OCI-LY7 (cell line): ENCODE data around the gene ACACA. TPM values are rescaled to one million over a fixed set of nuclear protein-coding genes. Genes with fewer than 3 reads are reported as not detected.

Experiments used
- BruUV-seq: library from RNA; stranded (reverse); fragments of 400-500 nt; replicated peaks from 2 replicates; lab custom pipeline; 2021; lab: Mats Ljungman, UMichigan
- CTCF ChIA-PET: fragments of 300-600 bp; sonication (Branson Sonifier 250); formaldehyde crosslinking; loops from one replicate; lab custom pipeline; 2022; ENCODE audit warnings: antibody characterized with exemption; ENCODE audit not compliant: unreplicated experiment; lab: Charles Lee
- POLR2A ChIA-PET: fragments of 300-600 bp; sonication (Branson Sonifier 250); formaldehyde crosslinking; loops from one replicate; lab custom pipeline; 2022; ENCODE audit warnings: antibody characterized with exemption; lab: Charles Lee
- DNase-seq: peaks from one replicate; pipeline ENCODE4 v3.0.0-alpha.2; 2015; ENCODE audit warnings: low spot score
- H2AFZ ChIP-seq: fragments of 200-600 bp; sonication (generic), shearing (Covaris generic); 2 replicates; pipeline ENCODE4 v1.6.1; 2014; ENCODE audit warnings: mild to moderate bottlenecking, antibody characterized with exemption, low read length, moderate library complexity
- H3K27ac ChIP-seq: fragments of 200-600 bp; sonication (generic); 2 replicates; pipeline ENCODE4 v1.5.1; 2014; ENCODE audit warnings: mixed run types, low read depth, mild to moderate bottlenecking, moderate library complexity, low read length, inconsistent platforms; ENCODE audit not compliant: poor library complexity, severe bottlenecking
- H3K36me3 ChIP-seq: fragments of 200-600 bp; sonication (generic); 2 replicates; pipeline ENCODE4 v1.6.1; 2014; ENCODE audit warnings: mild to moderate bottlenecking, antibody characterized with exemption, low read length, moderate library complexity, mixed read lengths; ENCODE audit not compliant: insufficient read depth
- H3K4me1 ChIP-seq: fragments of 200-600 bp; sonication (generic); 2 replicates; pipeline ENCODE4 v1.5.1; 2014; ENCODE audit warnings: mild to moderate bottlenecking, low read length; ENCODE audit not compliant: insufficient read depth, poor library complexity, severe bottlenecking
- H3K4me2 ChIP-seq: fragments of 200-600 bp; sonication (generic); 2 replicates; pipeline ENCODE4 v1.6.1; 2014; ENCODE audit warnings: mild to moderate bottlenecking, low read length
- H3K4me3 ChIP-seq: fragments of 200-600 bp; sonication (generic); 2 replicates; pipeline ENCODE4 v1.5.1; 2014; ENCODE audit warnings: mild to moderate bottlenecking, low read depth, low read length; ENCODE audit not compliant: poor library complexity, severe bottlenecking
- H3K79me2 ChIP-seq: fragments of 200-600 bp; sonication (generic); 2 replicates; pipeline ENCODE4 v1.6.1; 2016; ENCODE audit warnings: low read depth, mild to moderate bottlenecking, low read length, moderate library complexity, mixed read lengths; ENCODE audit not compliant: insufficient read depth
- H3K9me2 ChIP-seq: fragments of 200-600 bp; sonication (generic); 2 replicates; pipeline ENCODE4 v1.6.1; 2016; ENCODE audit warnings: mild to moderate bottlenecking, low read length, mixed read lengths; ENCODE audit not compliant: insufficient read depth
- H3K9me3 ChIP-seq: fragments of 200-600 bp; sonication (generic); 2 replicates; pipeline ENCODE4 v1.6.1; 2014; ENCODE audit warnings: mild to moderate bottlenecking, mixed run types, low read length, mixed read lengths
- H4K20me1 ChIP-seq: fragments of 200-600 bp; sonication (generic); 2 replicates; pipeline ENCODE4 v1.6.1; 2014; ENCODE audit warnings: mild to moderate bottlenecking, antibody characterized with exemption, low read length, moderate library complexity, mixed read lengths; ENCODE audit not compliant: insufficient read depth
- EZH2phosphoT487 ChIP-seq: fragments of 200-600 bp; sonication (generic); IDR thresholded peaks from 2 replicates; pipeline ENCODE4 v1.6.1; 2018; ENCODE audit warnings: low read depth, borderline replicate concordance, mild to moderate bottlenecking, mixed run types, antibody characterized with exemption, low read length, moderate library complexity, mixed read lengths
- intact Hi-C: fragments of 100-400 bp; cut with micrococcal nuclease; formaldehyde crosslinking; loops from one replicate; pipeline ENCODE4 v1.10.0; 2022; ENCODE audit not compliant: unreplicated experiment
- total RNA-seq, 2 experiments: library from RNA; depleted of rRNA in 1 of 2; stranded (reverse); fragments of >200 nt in 1 of 2; shearing (Covaris generic) in 1 of 2; gene quantifications; 2 replicates each; pipeline ENCODE4 v1.2.3, GENCODE V29; 2014 to 2022
- TF ChIP-seq, protein P1 (sequence below): fragments of 200-600 bp; sonication (generic); conservative IDR thresholded peaks from 2 replicates; pipeline ENCODE4 v1.5.1; 2014; ENCODE audit warnings: mild to moderate bottlenecking, antibody characterized with exemption, low read length, moderate library complexity, mixed read lengths

ACACA gene
- total RNA-seq, 2 experiments from 2014 or later: 32.1 to 98.3 TPM

GRCh38 chr17:37131669-37132611, 274.7 kb downstream of the ACACA start:
- DNase-seq: no peak
- no peaks in the 10 kb centered on the region for H3K9me3 ChIP-seq
- H3K4me3 ChIP-seq: no peak overlapping the region
- H3K79me2 ChIP-seq: no peaks in the 10 kb centered on the region
- BruUV-seq: no TSS peak
- H3K4me2 ChIP-seq: no peak overlapping the region
- no peaks in the 10 kb centered on the region for H3K9me2 ChIP-seq
- intact Hi-C loops: no loop called here
- H3K4me1 ChIP-seq: no peaks in the 10 kb centered on the region
- ChIA-PET POLR2A (no interaction called here), CTCF (no interaction called here)
- H3K36me3 ChIP-seq: peaks cover 40% of the 10 kb centered on the region
- H2AFZ ChIP-seq: no peak overlapping the region
- no peaks in the 10 kb centered on the region for H4K20me1 ChIP-seq
- H3K27ac ChIP-seq: no peak overlapping the region
- no peak for TF ChIP-seq EZH2phosphoT487
- TF ChIP-seq, protein P1, sequence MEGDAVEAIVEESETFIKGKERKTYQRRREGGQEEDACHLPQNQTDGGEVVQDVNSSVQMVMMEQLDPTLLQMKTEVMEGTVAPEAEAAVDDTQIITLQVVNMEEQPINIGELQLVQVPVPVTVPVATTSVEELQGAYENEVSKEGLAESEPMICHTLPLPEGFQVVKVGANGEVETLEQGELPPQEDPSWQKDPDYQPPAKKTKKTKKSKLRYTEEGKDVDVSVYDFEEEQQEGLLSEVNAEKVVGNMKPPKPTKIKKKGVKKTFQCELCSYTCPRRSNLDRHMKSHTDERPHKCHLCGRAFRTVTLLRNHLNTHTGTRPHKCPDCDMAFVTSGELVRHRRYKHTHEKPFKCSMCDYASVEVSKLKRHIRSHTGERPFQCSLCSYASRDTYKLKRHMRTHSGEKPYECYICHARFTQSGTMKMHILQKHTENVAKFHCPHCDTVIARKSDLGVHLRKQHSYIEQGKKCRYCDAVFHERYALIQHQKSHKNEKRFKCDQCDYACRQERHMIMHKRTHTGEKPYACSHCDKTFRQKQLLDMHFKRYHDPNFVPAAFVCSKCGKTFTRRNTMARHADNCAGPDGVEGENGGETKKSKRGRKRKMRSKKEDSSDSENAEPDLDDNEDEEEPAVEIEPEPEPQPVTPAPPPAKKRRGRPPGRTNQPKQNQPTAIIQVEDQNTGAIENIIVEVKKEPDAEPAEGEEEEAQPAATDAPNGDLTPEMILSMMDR: no peak

GRCh38 chr17:37130984-37131446, 275.6 kb downstream of the ACACA start:
- POLR2A ChIA-PET: interaction anchor here (0.6 kb wide), 1 partner anchor 13 kb away, joined by 4 read pairs; no protein-coding TSS in a partner anchor
- intact Hi-C loops: no loop called here

More at GRCh38 chr17:37130984-37131446, 275.6 kb downstream of the ACACA start:
- H3K9me3 ChIP-seq: no peaks in the 10 kb centered on the region
- H3K27ac ChIP-seq: no peak overlapping the region
- no peak for DNase-seq
- TF ChIP-seq, protein P1: no peak
- TF ChIP-seq EZH2phosphoT487: no peak
- no peaks in the 10 kb centered on the region for H4K20me1 ChIP-seq
- H3K4me3 ChIP-seq: no peak overlapping the region
- H2AFZ ChIP-seq: no peak overlapping the region
- no peaks in the 10 kb centered on the region for H3K9me2 ChIP-seq
- H3K79me2 ChIP-seq: no peaks in the 10 kb centered on the region
- no peak overlapping the region for H3K4me2 ChIP-seq
- peaks cover 48% of the 10 kb centered on the region for H3K36me3 ChIP-seq
- BruUV-seq: no TSS peak
- no peaks in the 10 kb centered on the region for H3K4me1 ChIP-seq
- CTCF ChIA-PET: no interaction called here
